GM21717 (cell line): ENCODE measurements around the gene C8A.

ENCODE experiments used
- ATAC-seq: cut with Tn5 transposase; IDR thresholded peaks from one replicate; pipeline ENCODE4 v1.9.1; 2021; ENCODE audit warnings: mild to moderate bottlenecking, moderate library complexity; ENCODE audit not compliant: unreplicated experiment

The C8A gene

GRCh38 chr1:56964349-56965017 is 109.9 kb downstream of the C8A start:
- no peak for ATAC-seq

- no peak for ATAC-seq
Measured at GRCh38 chr1:56965191-56965590, 110.6 kb downstream of the C8A start.

- ATAC-seq: no peak
Measured at GRCh38 chr1:56965916-56966697, 111.5 kb downstream of the C8A start, which contains the start of gene C8B. TSS of gene C8B (minus strand) at chr1:56966015. CDS start at chr1:56965948, 67 bp downstream.

- ATAC-seq: no peak
Measured at GRCh38 chr1:56966698-56966999, 112.1 kb downstream of the C8A start.

GRCh38 chr1:56967355-56967754 is 112.8 kb downstream of the C8A start:
- no peak for ATAC-seq
